Activated CD4-positive, alpha-beta T cell treated with anti-CD3 and anti-CD28 coated beads for 48 hours (primary cell): ENCODE results near the gene FOXK1.

Source experiments
- DNase-seq: peaks from one replicate; pipeline ENCODE4 v3.0.0-alpha.2; 2020

Gene FOXK1

GRCh38 chr7:4699841-4700240, 17.7 kb downstream of the FOXK1 start:
- DNase-seq = no peak

- peak; percentile 13 for DNase-seq
These were observed 18.6 kb downstream of the FOXK1 start for GRCh38 chr7:4700577-4701235.

GRCh38 chr7:4702961-4703512, 20.9 kb downstream of the FOXK1 start:
- DNase-seq = no peak

- DNase-seq = no peak
These were observed 21.4 kb downstream of the FOXK1 start for GRCh38 chr7:4703532-4703931.

GRCh38 chr7:4706384-4707216, 24.5 kb downstream of the FOXK1 start:
- DNase-seq = no peak

GRCh38 chr7:4707217-4707741, 25.2 kb downstream of the FOXK1 start:
- no peak for DNase-seq

GRCh38 chr7:4707980-4708411, 25.9 kb downstream of the FOXK1 start:
- no peak for DNase-seq

GRCh38 chr7:4709187-4709586, 27.1 kb downstream of the FOXK1 start:
- DNase-seq = no peak

- DNase-seq = no peak
These were observed 29.0 kb downstream of the FOXK1 start for GRCh38 chr7:4711093-4711492.

- DNase-seq = no peak
These were observed 29.5 kb downstream of the FOXK1 start for GRCh38 chr7:4711634-4712033.

GRCh38 chr7:4712281-4713182, 30.4 kb downstream of the FOXK1 start:
- peak; percentile 16 for DNase-seq

- DNase-seq = no peak
These were observed 31.2 kb downstream of the FOXK1 start for GRCh38 chr7:4713183-4713784.

- no peak for DNase-seq
These were observed 32.1 kb downstream of the FOXK1 start for GRCh38 chr7:4714161-4714700.

- no peak for DNase-seq
These were observed 32.8 kb downstream of the FOXK1 start for GRCh38 chr7:4714767-4715409.

GRCh38 chr7:4715410-4715776, 33.3 kb downstream of the FOXK1 start:
- no peak for DNase-seq

GRCh38 chr7:4716946-4717795, 35.1 kb downstream of the FOXK1 start:
- DNase-seq = no peak

GRCh38 chr7:4718075-4718474, 36.0 kb downstream of the FOXK1 start:
- no peak for DNase-seq

- DNase-seq = no peak
These were observed 38.1 kb downstream of the FOXK1 start for GRCh38 chr7:4720225-4720624.

- no peak for DNase-seq
These were observed 40.2 kb downstream of the FOXK1 start for GRCh38 chr7:4722308-4722707.

GRCh38 chr7:4722960-4723630, 41.0 kb downstream of the FOXK1 start:
- DNase-seq = no peak
